H7 (cell line): ENCODE results near the gene EIF2AK3. TPM values are rescaled to one million over a fixed set of nuclear protein-coding genes. Genes with fewer than 3 reads are reported as not detected.
A peak's percentile ranks its signal among the peaks of the same experiment; 100 is the strongest.
"Not testable (repeated sequence)": the region's sequence is repeated elsewhere in the genome, so short reads cannot be mapped to it uniquely, and the experiment has no call there.

Source experiments
- DNase-seq: peaks from one replicate; pipeline ENCODE4 v3.0.0; 2012
- H3K27me3 ChIP-seq: 2 replicates; pipeline ENCODE4 v1.6.0; 2011; ENCODE audit warnings: mild to moderate bottlenecking, low read length; ENCODE audit not compliant: control insufficient read depth, insufficient read depth
- H3K36me3 ChIP-seq: replicated peaks from 2 replicates; pipeline ENCODE4 v1.5.1; 2011; ENCODE audit warnings: low read length; ENCODE audit not compliant: control insufficient read depth, insufficient read depth
- H3K4me3 ChIP-seq: 2 replicates; pipeline ENCODE4 v1.5.1; 2011; ENCODE audit warnings: low read depth, mild to moderate bottlenecking, control low read depth, low read length, moderate library complexity; ENCODE audit not compliant: insufficient read depth
- total RNA-seq: library from RNA; depleted of rRNA; stranded (reverse); fragments of >200 nt; shearing (Covaris generic); gene quantifications from 2 replicates; pipeline ENCODE4 v1.2.3, GENCODE V29; 2014

The EIF2AK3 gene
- total RNA-seq, 1 experiment from 2014 or later: 13.8 TPM

DNA sequence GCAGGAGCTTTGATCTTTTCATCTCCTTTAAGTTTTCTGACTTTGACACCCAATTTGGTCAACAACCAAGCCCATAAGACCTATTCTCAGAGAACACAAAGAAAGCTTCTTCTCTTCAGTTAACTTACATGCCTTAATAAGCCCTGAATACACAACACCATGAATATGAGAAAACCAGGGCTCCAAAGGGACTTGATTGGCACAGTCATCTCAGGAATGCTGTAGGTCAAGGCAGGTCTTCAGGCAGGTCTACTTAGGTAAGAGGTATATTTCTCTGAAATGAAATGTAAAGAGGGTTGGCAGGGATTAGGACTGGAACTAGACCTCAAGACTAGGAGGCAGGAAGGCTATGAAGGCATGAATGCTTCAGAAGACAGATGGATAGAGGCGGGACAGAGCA lies 24.4 kb upstream of the EIF2AK3 start:
- no peak for DNase-seq
- no peak overlapping the region for H3K4me3 ChIP-seq
- H3K36me3 ChIP-seq: no peaks in the 10 kb centered on the region
- no peaks in the 10 kb centered on the region for H3K27me3 ChIP-seq

DNA sequence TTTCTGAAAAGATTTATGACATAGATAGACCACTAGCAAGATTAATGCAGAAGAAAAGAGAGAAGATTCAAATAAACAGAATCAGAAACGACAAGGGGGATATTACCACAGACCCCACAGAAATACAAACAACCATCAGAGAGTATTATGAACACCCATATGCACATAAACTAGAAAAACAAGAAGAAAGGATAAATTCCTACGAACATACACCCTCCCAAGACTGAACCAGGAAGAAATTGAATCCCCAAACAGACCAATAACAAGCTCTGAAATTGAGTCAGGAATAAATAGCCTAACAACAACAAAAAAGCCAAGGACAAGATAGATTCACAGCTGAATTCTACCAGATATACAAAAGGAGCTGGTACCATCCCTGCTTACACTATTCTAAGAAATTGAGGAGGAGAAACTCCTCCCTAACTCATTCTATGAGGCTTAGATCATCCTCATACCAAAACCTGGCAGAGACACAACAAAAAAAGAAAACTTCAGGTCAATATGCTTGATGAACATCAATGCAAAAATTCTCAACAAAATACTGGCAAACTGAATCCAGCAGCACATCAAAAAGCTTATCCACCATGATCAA lies 18.1 kb upstream of the EIF2AK3 start:
- not testable (repeated sequence) for H3K4me3 ChIP-seq, H3K36me3 ChIP-seq, DNase-seq, H3K27me3 ChIP-seq

DNA sequence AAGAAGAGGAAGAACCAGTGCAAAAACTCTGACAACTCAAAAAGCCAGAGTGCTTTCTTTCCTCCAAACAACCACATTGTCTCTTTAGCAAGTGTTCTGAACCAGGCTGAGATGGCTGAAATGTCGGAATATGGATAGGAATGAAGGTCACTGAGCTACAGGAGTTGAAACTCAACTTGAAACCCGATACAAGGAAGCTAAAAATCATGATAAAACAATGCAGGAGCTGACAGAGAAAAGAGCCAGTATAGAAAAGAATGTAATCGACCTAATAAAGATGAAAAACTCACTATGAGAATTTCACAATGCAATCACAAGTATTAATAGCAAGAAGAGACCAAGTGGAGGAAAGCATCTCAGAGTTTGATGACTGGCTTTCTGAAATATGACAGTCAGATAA lies 15.0 kb upstream of the EIF2AK3 start:
- Histone ChIP-seq H3K27me3 (no peaks in the 10 kb centered on the region), H3K36me3 (no peaks in the 10 kb centered on the region), H3K4me3 (no peak overlapping the region)
- no peak for DNase-seq

DNA sequence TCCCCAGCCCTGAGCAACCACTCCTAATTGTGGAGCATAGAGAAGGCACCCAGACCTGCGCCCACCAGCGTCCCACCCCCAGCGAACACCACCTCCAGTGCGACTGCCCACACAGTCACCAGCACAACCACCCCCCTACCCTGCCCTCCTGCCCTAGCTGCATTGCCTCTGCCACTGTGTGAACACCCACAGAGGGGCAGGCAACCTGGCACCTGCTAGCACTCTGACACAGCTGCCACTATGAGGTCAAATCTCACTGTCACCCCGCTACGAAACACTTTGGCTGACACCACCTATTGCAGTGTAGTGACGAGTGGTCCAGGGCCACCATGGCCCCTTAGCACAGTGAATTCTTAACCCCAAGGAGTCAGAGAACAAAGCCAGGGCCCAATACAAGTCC lies 14.1 kb upstream of the EIF2AK3 start:
- DNase-seq: no peak
- Histone ChIP-seq H3K4me3 (no peak overlapping the region), H3K36me3 (no peaks in the 10 kb centered on the region), H3K27me3 (no peaks in the 10 kb centered on the region)

DNA sequence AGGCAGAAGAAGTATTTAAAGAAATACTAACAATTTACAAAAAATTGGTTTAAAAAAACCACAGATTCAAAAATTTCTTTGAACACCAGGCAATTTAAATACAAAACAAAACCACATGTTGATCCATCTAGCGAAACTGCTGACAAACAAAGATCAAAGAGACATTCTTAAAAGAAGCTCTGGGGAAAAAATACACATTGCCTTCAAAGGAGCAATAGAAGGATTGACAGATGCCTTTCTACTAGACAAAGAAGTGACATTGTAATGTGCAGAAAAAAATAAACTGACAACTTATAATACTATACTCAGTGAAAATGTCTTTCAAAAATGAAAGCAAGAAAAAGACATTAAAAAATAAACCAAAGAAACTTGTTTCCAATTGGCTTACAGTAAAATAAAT lies 12.6 kb upstream of the EIF2AK3 start:
- no peak for DNase-seq

DNA sequence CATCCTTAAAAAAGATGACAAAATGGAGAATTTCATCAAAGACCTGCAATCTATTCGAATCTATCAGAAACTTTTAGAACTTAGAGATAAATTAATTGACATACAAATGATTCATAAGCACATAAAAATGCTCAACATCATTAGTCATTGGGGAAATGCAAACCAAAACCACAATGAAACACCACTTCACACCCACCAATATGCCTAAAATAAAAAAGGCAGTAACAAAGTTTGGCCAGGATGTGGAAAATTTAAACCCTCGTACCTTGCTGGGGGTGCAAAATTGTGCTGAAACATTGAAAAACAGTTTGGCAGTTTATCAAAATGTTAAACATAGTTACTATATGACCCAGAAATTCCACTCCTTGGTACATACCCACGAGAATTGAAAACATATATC lies 11.5 kb upstream of the EIF2AK3 start:
- H3K4me3 ChIP-seq: no peak overlapping the region
- H3K27me3 ChIP-seq: no peaks in the 10 kb centered on the region
- no peak for DNase-seq
- no peaks in the 10 kb centered on the region for H3K36me3 ChIP-seq

More for the DNA sequence above, 12.6 kb upstream of the EIF2AK3 start:
- H3K36me3 ChIP-seq: no peaks in the 10 kb centered on the region
- no peaks in the 10 kb centered on the region for H3K27me3 ChIP-seq
- no peak overlapping the region for H3K4me3 ChIP-seq

DNA sequence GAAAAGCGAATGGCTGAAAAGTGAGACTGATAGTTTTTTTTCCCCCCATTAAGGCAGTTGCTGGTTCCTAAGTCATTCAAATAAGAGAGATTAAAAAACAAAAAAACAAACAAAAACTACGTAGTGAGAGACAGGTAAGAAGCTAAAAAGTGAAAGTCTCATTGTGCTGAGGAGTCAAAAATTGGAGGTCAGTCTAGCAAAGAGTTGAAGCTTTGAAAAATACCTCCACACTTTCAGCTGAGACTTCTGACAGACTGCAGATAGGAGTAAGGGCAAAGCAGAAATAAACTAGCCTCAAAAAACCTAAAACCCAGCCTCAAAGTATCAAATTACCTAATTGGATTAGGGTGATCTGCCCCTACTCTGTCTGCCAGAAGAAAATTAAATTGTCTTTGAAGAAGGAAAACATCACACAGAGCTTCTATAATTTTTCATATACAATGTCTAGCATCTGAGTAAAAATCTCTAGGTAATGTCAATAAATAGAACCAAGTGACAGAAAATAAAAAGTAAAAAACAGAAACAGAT lies 10.9 kb upstream of the EIF2AK3 start:
- no peak overlapping the region for H3K4me3 ChIP-seq
- H3K27me3 ChIP-seq: no peaks in the 10 kb centered on the region
- H3K36me3 ChIP-seq: no peaks in the 10 kb centered on the region
- no peak for DNase-seq

DNA sequence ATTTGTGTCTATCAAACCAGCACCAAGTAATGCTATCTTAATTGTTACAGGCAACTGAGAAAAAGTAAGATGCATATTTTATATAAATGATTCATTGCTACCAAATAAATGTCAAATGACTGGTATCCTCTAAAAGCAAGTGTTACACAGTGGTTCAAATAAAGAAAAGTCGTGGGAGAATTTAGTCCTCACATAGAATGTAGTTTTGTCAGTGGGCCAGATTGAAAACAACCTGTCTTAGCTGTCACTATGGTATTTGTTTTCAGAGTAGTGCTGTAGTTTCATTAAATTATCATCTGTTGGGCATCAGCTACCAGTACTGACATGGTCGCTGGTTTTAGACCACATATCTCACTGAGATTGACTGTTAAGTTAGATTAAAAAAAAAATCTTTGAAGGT lies 10.2 kb upstream of the EIF2AK3 start:
- no peaks in the 10 kb centered on the region for H3K36me3 ChIP-seq
- DNase-seq: no peak
- no peaks in the 10 kb centered on the region for H3K27me3 ChIP-seq
- no peak overlapping the region for H3K4me3 ChIP-seq

DNA sequence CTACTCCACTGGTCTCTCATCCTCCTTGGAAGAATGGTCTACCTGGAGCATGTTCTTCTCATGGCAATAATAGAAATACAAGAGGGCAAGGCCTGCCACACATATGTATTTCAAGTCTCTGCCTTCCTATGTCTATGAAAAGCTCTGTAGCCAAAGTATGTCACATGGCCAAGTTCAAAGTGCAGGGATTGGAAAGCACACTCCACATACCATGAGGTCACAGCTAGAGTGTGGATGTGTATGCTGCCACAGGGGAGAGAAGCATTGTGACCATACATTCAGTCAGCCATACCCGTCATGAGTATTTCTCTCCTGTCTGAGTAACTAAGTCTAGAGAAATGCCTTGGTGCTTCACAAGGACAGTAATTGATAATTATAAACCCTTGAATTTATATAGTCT lies 8.8 kb upstream of the EIF2AK3 start:
- Histone ChIP-seq H3K36me3 (no peaks in the 10 kb centered on the region), H3K27me3 (no peaks in the 10 kb centered on the region), H3K4me3 (no peak overlapping the region)
- DNase-seq: no peak

DNA sequence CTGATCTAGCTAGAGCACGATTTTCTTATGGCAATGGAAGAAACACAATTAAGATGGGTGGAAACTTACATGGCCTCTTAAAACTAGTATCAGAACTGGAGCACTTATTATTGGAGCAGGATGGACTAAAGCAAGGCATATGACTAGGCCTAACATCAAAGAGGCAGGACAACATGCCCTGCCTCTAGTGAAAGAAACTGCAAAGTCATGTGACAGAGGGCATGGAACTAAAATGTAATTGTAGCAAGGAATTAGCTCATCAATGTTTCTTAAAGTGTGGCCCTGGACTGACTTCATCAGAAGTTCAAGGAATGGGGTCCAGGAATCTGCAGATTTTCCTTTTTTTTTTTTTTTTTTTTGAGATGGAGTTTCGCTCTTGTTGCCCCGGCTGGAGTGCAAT lies 5.3 kb upstream of the EIF2AK3 start:
- H3K4me3 ChIP-seq: no peak overlapping the region
- H3K36me3 ChIP-seq: no peaks in the 10 kb centered on the region
- no peak for DNase-seq
- H3K27me3 ChIP-seq: no peaks in the 10 kb centered on the region

DNA sequence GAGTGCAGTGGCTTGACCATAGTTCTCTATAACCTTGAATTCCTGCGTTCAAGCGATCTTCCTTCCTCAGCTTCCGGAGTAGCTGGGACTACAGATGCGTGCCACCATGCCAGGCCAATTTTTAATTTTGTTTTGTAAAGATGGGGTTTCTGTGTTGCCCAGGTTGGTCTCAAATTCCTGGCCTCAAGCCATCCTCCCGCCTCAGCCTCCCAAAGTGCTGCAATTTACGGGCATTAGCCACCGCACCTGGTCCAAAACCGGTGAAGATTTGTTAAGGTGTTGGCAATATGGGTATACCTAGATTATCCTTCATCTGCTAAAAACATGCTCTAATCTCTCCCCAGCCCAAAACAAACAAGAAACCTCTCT lies 1.3 kb upstream of the EIF2AK3 start:
- no peaks in the 10 kb centered on the region for H3K36me3 ChIP-seq
- H3K4me3 ChIP-seq: peak overlapping the region; percentile 72
- no peaks in the 10 kb centered on the region for H3K27me3 ChIP-seq
- DNase-seq: no peak

DNA sequence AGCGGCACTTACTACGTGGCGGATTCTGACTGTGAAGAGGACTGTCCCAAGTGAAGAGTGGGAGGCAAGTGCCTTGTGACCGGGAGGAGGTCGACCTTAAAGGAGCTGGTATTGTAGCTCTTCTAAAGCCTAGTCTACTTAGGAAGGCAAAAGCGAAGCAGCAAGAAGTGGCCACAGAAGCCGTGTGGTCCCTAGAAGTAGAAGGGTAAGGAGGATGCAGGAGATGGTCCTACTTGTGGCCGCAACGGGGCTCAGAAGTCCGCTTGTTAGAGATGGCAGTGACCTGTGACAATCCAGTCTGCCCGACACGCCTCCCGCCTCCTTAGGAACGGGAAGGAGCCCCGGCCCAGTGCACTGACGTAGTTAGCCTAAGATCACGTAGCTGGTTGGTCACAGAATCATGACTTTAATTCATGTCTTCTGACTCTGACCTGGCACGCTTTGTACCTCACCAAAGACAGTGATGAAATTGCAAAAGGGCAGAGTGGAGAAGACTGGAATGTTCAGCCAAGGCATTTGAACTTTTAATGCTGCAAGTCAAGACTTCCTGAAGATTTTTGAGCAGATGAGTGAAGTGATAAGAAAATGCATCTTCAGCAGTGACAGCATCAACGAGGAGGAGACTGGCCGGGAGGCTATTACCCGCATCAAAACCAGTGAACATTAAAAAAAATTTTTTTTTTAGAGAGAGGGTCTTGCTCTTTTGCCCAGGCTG lies 749 bp upstream of the EIF2AK3 start:
- Histone ChIP-seq H3K36me3 (no peaks in the 10 kb centered on the region), H3K4me3 (peak overlapping the region; percentile 72), H3K27me3 (no peaks in the 10 kb centered on the region)
- peak; percentile 50 for DNase-seq

DNA sequence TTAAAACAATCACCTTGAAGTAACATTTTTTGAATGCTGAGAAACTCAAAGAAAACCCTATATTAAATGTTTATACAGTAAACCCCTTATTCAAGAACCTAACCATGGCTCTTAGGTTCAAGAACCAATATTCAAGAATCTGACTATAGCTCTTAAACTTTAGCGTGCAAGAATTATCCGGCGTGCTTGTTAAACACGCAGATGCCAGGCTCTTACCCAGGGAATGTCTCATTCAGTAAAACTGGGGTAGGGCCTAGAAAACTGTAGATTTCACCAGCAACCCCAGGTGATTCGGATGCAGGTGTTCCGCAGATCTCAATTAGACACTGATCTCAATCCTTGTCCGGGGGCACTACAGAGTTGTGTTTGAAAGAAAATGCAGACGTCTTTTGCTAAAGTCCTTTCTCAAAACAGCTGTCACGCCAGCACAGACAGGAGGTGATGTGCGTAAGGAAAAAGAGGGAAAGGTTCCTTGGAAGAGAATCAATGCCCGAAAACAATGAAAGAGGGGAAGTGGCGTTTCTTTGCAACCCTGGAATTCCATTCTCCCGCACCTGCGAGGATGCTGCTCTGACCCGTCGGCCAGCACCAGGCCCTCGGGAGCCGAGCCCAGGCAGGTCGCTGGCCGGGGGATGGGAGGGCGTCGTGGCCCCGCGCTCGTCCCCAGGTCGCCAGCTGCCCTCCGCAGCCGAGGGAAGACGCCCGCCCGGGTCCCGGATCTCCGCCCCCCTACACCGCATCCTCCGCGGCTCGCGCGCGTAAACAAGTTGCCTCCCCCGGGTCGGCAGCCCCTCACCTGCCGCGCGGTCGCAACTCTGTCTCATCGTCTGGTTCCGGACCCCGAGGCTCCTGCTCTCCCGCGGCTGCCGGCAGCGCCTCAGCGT lies 851 bp downstream of the EIF2AK3 start:
- H3K4me3 ChIP-seq: peak overlapping the region; percentile 87
- H3K27me3 ChIP-seq: no peaks in the 10 kb centered on the region
- peak; percentile 64 for DNase-seq
- H3K36me3 ChIP-seq: no peaks in the 10 kb centered on the region

DNA sequence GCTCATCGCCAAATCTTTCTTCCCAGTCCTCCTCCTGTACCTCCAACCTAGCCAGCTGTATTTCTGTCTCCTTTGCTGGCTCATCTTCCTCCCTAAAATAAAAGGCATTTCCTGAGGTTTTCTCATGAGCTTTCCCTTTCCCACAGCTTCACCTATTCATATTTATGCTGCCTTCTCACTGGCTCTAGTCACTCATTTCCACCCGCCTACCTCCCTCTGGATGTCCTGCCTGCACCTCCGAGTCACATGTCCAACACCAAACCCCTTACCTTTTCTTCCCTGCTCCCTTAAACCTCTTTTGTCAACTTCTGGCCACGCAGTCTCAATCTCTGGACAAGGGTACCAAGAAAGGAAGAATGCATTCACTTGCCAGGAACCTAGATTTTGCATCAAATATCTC lies 2.8 kb downstream of the EIF2AK3 start:
- no peaks in the 10 kb centered on the region for H3K36me3 ChIP-seq
- H3K27me3 ChIP-seq: no peaks in the 10 kb centered on the region
- H3K4me3 ChIP-seq: no peak overlapping the region
- no peak for DNase-seq
